Testis (tissue), 3 donors: ENCODE measurements around the gene DLGAP4. TPM values are rescaled to one million over a fixed set of nuclear protein-coding genes. Genes with fewer than 3 reads are reported as not detected.

ENCODE experiments used
- DNase-seq: peaks from one replicate; pipeline ENCODE4 v3.0.0-alpha.2; 2019
- H3K27ac ChIP-seq, 2 donors: fragments of 200-600 bp; sonication (generic); one replicate each; pipeline ENCODE4 v1.5.1; 2019
- H3K27me3 ChIP-seq: fragments of 200-600 bp; sonication (generic); one replicate; pipeline ENCODE4 v1.5.1; 2019
- H3K36me3 ChIP-seq: fragments of 200-600 bp; sonication (generic); one replicate; pipeline ENCODE4 v1.5.1; 2017; ENCODE audit warnings: low read depth; ENCODE audit errors: missing control alignments
- H3K4me1 ChIP-seq: fragments of 200-600 bp; sonication (generic); one replicate; pipeline ENCODE4 v1.5.1; 2019
- H3K4me3 ChIP-seq, 2 donors: fragments of 200-600 bp; sonication (generic); one replicate each; pipeline ENCODE4 v1.5.1; 2017 to 2019
- H3K9me3 ChIP-seq: fragments of 200-600 bp; sonication (generic); one replicate; pipeline ENCODE4 v1.5.1; 2017
- CTCF ChIP-seq, 3 experiments: fragments of 450-650 bp in 2 of 3; fragments of 200-600 bp in 1 of 3; sonication (generic) in 1 of 3; IDR thresholded peaks; one replicate each; pipeline ENCODE4 v1.5.1; 2016 to 2019; ENCODE audit warnings: antibody characterized with exemption in 3 of 3, mild to moderate bottlenecking in 2 of 3, moderate library complexity in 1 of 3
- POLR2A ChIP-seq: fragments of 450-650 bp; IDR thresholded peaks from one replicate; pipeline ENCODE4 v1.6.1; 2017; ENCODE audit warnings: antibody characterized with exemption, mild to moderate bottlenecking, moderate library complexity
- WGBS, 2 donors: methylation state at CpG; one replicate each; pipeline ENCODE4 v1.1.5; 2018; 5-methylcytosine and 5-hydroxymethylcytosine counted together
- intact Hi-C: fragments of 100-400 bp; cut with DNase I; formaldehyde crosslinking; loops from one replicate; pipeline ENCODE4 v1.15.1; 2023; ENCODE audit warnings: low total_unique reads
- polyA plus RNA-seq: library from polyadenylated mRNA; stranded (reverse); fragments of 350-450 nt; fragmentation: Illumina TruSeq; extraction: RNeasy Lipid Tissue Mini Kit (QIAGEN cat#74804); gene quantifications from one replicate; pipeline ENCODE4 v1.2.3, GENCODE V29; 2014; ENCODE audit warnings: low read depth, low replicate concordance; ENCODE audit not compliant: insufficient read depth
- total RNA-seq, 2 donors: library from RNA; depleted of rRNA; stranded (reverse); fragments of >200 nt; gene quantifications; one replicate each; pipeline ENCODE4 v1.2.3, GENCODE V29; 2016

The DLGAP4 gene
- total and polyA plus RNA-seq, 3 donors from 2014 or later, result 69.1 to 110 (median 110) TPM

GRCh38 chr20:36311141-36311853 lies 5.2 kb downstream of the DLGAP4 start:
- peaks cover 6% of the 10 kb centered on the region for H3K4me1 ChIP-seq
- intact Hi-C loops, result no loop called here
- H3K9me3 ChIP-seq, result no peaks in the 10 kb centered on the region
- no peak for DNase-seq
- H3K4me3 ChIP-seq, result no peak overlapping the region
- no peaks in the 10 kb centered on the region for H3K36me3 ChIP-seq
- 76% methylated on average over 16 to 17 of the region's 17 CpGs for whole genome bisulfite sequencing, 2 donors
- TF ChIP-seq POLR2A, result no peak
- no peak for TF ChIP-seq CTCF (IDR thresholded peaks at IDR 0.05)
- no peaks in the 10 kb centered on the region for H3K27me3 ChIP-seq
- H3K27ac ChIP-seq, result no peak overlapping the region

- intact Hi-C loops, result no loop called here
- no peaks in the 10 kb centered on the region for H3K4me1 ChIP-seq
- TF ChIP-seq POLR2A (no peak), CTCF (IDR thresholded peaks at IDR 0.05) (no peak)
- DNase-seq, result no peak
- H3K4me3 ChIP-seq, result no peak overlapping the region
- H3K9me3 ChIP-seq, result no peaks in the 10 kb centered on the region
- no peaks in the 10 kb centered on the region for H3K36me3 ChIP-seq
- no peaks in the 10 kb centered on the region for H3K27me3 ChIP-seq
- H3K27ac ChIP-seq, result no peak overlapping the region
- 78 to 91% methylated on average over 17 to 22 of the region's 22 CpGs for WGBS, 2 donors
Measured at GRCh38 chr20:36311854-36312723, 6.0 kb downstream of the DLGAP4 start.

- TF ChIP-seq POLR2A, result no peak
- TF ChIP-seq CTCF (IDR thresholded peaks at IDR 0.05), result no peak
- H3K27me3 ChIP-seq, result no peaks in the 10 kb centered on the region
- no peaks in the 10 kb centered on the region for H3K4me1 ChIP-seq
- no peaks in the 10 kb centered on the region for H3K9me3 ChIP-seq
- no peak overlapping the region for H3K4me3 ChIP-seq
- intact Hi-C loops, result no loop called here
- DNase-seq, result peak; percentile 12
- H3K27ac ChIP-seq, result no peak overlapping the region
- 41 to 55% methylated on average over 14 of the region's 14 CpGs for WGBS, 2 donors
- H3K36me3 ChIP-seq, result no peaks in the 10 kb centered on the region
Measured at GRCh38 chr20:36312724-36313441, 6.7 kb downstream of the DLGAP4 start.

- no peak overlapping the region for H3K27ac ChIP-seq
- TF ChIP-seq POLR2A (no peak), CTCF (IDR thresholded peaks at IDR 0.05) (no peak)
- DNase-seq, result no peak
- H3K27me3 ChIP-seq, result no peaks in the 10 kb centered on the region
- intact Hi-C loops, result no loop called here
- WGBS, 2 donors, result 62 to 77% methylated on average over 3 of the region's 3 CpGs
- H3K4me1 ChIP-seq, result no peaks in the 10 kb centered on the region
- H3K4me3 ChIP-seq, result no peak overlapping the region
- H3K36me3 ChIP-seq, result no peaks in the 10 kb centered on the region
- H3K9me3 ChIP-seq, result no peaks in the 10 kb centered on the region
Measured at GRCh38 chr20:36313476-36313875, 7.3 kb downstream of the DLGAP4 start.
